Ovary (tissue), 3 donors: ENCODE measurements around the gene MAPKAPK2.

ENCODE experiments used
- CTCF ChIP-seq, 3 donors: fragments of 450-650 bp in 2 of 3; fragments of 200-600 bp in 1 of 3; IDR thresholded peaks; one replicate each; pipeline versions ENCODE4 v1.5.1 to v1.8.0; 2016 to 2022; ENCODE audit warnings: antibody characterized with exemption in 3 of 3, mild to moderate bottlenecking in 1 of 3
- POLR2A ChIP-seq: fragments of 450-650 bp; IDR thresholded peaks from one replicate; pipeline ENCODE4 v1.6.1; 2017; ENCODE audit warnings: antibody characterized with exemption, mild to moderate bottlenecking, moderate library complexity
- donor health status: DM: no; HTN: no; CAD: no.

- no peak for TF ChIP-seq CTCF (IDR thresholded peaks at IDR 0.05)
- no peak for TF ChIP-seq POLR2A
These were observed 29.9 kb upstream of the MAPKAPK2 start for GRCh38 chr1:206654828-206655227.
